Activated CD8-positive, alpha-beta T cell treated with anti-CD3 and anti-CD28 coated beads for 36 hours (primary cell): ENCODE measurements around the gene COG8. TPM values are rescaled to one million over a fixed set of nuclear protein-coding genes. Genes with fewer than 3 reads are reported as not detected.

ENCODE experiments used
- ATAC-seq: fragments of 200-7000 bp; cut with Tn5 transposase; one replicate; pipeline ENCODE4 v1.10.0; 2021; ENCODE audit warnings: mild to moderate bottlenecking, moderate library complexity
- CTCF ChIA-PET: fragments of 350-600 bp; sonication (Branson Sonifier 250); formaldehyde crosslinking; loops from one replicate; lab custom pipeline; 2021; ENCODE audit warnings: antibody characterized with exemption; lab: Charles Lee
- POLR2A ChIA-PET: fragments of 350-600 bp; sonication (Branson Sonifier 250); formaldehyde crosslinking; loops from one replicate; lab custom pipeline; 2021; ENCODE audit warnings: antibody characterized with exemption; lab: Charles Lee
- DNase-seq: peaks from one replicate; pipeline ENCODE4 v3.0.0-alpha.2; 2020
- H3K27ac Mint-ChIP-seq: one replicate; pipeline ENCODE4 v1.8.0; 2021; ENCODE audit warnings: mild to moderate bottlenecking, mixed read lengths
- H3K27me3 Mint-ChIP-seq: one replicate; pipeline ENCODE4 v1.8.0; 2021; ENCODE audit warnings: mixed read lengths
- H3K36me3 Mint-ChIP-seq: one replicate; pipeline ENCODE4 v1.8.0; 2021; ENCODE audit warnings: low read depth, mixed read lengths
- H3K4me1 Mint-ChIP-seq: one replicate; pipeline ENCODE4 v1.8.0; 2021; ENCODE audit warnings: low read depth, mixed read lengths
- H3K4me3 Mint-ChIP-seq: one replicate; pipeline ENCODE4 v1.8.0; 2021; ENCODE audit warnings: mild to moderate bottlenecking, moderate library complexity, mixed read lengths
- H3K9me3 Mint-ChIP-seq: one replicate; pipeline ENCODE4 v1.8.0; 2021; ENCODE audit warnings: mixed read lengths
- intact Hi-C: fragments of 100-400 bp; cut with micrococcal nuclease; formaldehyde crosslinking; loops from one replicate; pipeline ENCODE4 v1.10.0; 2022
- total RNA-seq, 2 experiments: library from RNA; stranded (reverse); gene quantifications; one replicate each; pipeline ENCODE4 v1.2.3, GENCODE V29; 2021
- TF ChIP-seq, protein P1 (sequence below): fragments of 200-600 bp; IDR thresholded peaks from one replicate; pipeline ENCODE4 v1.8.0; 2022; ENCODE audit warnings: antibody characterized with exemption, mild to moderate bottlenecking

The COG8 gene
- total RNA-seq, 2 experiments from 2014 or later = 26.0 to 27.4 TPM

DNA sequence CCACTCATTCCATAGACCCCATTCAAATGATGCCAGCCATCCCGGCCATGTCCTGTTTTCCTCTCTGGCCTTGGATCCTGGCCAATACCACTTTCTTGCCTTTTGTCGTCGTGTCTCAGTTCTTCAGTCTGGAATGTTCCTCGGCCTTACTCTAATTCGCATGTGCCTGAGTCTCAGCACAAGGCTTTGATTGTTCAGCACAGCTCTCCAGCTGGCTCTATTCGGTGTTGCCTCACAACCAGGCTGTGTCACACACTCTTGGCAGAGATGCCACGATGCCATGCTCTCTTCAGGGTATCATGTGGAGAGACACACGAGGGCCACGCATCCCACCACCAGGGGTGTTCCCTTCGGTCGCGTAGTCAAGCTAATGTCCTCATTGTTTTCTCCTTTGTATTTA lies 30.0 kb downstream of the COG8 start:
- CTCF ChIA-PET = interaction anchor here (0.9 kb wide), 1 partner anchor 23 kb away, joined by 3 read pairs; no protein-coding TSS in a partner anchor
- intact Hi-C loops = no loop called here
- DNase-seq (no peak), ATAC-seq (no peak)
- TF ChIP-seq, protein P1, sequence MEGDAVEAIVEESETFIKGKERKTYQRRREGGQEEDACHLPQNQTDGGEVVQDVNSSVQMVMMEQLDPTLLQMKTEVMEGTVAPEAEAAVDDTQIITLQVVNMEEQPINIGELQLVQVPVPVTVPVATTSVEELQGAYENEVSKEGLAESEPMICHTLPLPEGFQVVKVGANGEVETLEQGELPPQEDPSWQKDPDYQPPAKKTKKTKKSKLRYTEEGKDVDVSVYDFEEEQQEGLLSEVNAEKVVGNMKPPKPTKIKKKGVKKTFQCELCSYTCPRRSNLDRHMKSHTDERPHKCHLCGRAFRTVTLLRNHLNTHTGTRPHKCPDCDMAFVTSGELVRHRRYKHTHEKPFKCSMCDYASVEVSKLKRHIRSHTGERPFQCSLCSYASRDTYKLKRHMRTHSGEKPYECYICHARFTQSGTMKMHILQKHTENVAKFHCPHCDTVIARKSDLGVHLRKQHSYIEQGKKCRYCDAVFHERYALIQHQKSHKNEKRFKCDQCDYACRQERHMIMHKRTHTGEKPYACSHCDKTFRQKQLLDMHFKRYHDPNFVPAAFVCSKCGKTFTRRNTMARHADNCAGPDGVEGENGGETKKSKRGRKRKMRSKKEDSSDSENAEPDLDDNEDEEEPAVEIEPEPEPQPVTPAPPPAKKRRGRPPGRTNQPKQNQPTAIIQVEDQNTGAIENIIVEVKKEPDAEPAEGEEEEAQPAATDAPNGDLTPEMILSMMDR = no peak
- Mint-ChIP-seq H3K4me3 (no peak overlapping the region), H3K27me3 (no peaks in the 10 kb centered on the region), H3K36me3 (peaks cover 8% of the 10 kb centered on the region), H3K27ac (no peak overlapping the region), H3K9me3 (no peaks in the 10 kb centered on the region), H3K4me1 (peaks cover 24% of the 10 kb centered on the region)
- POLR2A ChIA-PET = no interaction called here

DNA sequence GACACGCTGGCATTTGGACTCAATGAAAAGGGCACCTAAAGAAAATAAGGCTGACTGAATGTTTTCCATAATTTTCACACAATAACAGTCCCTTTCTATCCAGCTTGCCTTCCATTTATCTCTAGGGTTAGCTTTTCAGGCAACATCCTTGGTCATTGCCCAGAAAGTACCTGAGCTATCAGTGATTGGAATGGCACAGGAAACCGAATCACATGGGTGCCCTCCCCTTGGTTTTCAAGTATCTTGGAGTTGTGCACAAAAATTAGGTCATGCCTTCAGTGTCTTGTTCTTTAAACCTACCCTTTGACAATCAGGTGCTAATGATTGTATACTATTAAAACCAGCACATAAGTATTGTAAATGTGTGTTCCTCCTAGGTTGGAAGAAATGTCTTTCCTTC lies 31.5 kb downstream of the COG8 start:
- peaks cover 12% of the 10 kb centered on the region for H3K4me1 Mint-ChIP-seq
- H3K4me3 Mint-ChIP-seq = no peak overlapping the region
- ATAC-seq (no peak), DNase-seq (no peak)
- no peak overlapping the region for H3K27ac Mint-ChIP-seq
- no peaks in the 10 kb centered on the region for H3K27me3 Mint-ChIP-seq
- CTCF ChIA-PET = no interaction called here
- intact Hi-C loops = no loop called here
- TF ChIP-seq, protein P1 = no peak
- H3K9me3 Mint-ChIP-seq = no peaks in the 10 kb centered on the region
- peaks cover 6% of the 10 kb centered on the region for H3K36me3 Mint-ChIP-seq
- POLR2A ChIA-PET = no interaction called here

DNA sequence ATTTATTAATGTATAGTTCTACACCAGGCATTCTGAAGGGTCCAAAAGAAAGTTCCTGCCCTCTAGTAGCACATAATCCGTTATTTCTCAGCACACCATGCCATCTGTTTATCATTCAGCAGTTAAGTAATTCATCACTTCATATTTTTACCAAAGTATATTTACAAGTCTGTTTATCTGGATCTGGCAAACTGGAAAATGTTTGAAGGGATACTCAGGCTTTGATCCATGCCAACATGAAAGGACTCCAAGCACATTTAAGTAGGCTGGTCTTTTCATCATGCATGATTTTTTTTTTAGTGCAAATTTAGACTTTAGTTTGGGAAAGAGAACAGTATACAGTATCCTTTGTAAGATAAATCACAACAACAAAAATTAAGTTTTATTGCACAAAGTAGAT lies 32.3 kb downstream of the COG8 start:
- no peaks in the 10 kb centered on the region for H3K27me3 Mint-ChIP-seq
- peaks cover 5% of the 10 kb centered on the region for H3K36me3 Mint-ChIP-seq
- H3K4me1 Mint-ChIP-seq = peaks cover 9% of the 10 kb centered on the region
- no peaks in the 10 kb centered on the region for H3K9me3 Mint-ChIP-seq
- ChIA-PET POLR2A (interaction anchor here (1.2 kb wide), 1 partner anchor 174 kb away, joined by 3 read pairs; no protein-coding TSS in a partner anchor), CTCF (no interaction called here)
- H3K27ac Mint-ChIP-seq = no peak overlapping the region
- ATAC-seq = no peak
- TF ChIP-seq, protein P1 = no peak
- no peak overlapping the region for H3K4me3 Mint-ChIP-seq
- no peak for DNase-seq
- intact Hi-C loops = no loop called here

DNA sequence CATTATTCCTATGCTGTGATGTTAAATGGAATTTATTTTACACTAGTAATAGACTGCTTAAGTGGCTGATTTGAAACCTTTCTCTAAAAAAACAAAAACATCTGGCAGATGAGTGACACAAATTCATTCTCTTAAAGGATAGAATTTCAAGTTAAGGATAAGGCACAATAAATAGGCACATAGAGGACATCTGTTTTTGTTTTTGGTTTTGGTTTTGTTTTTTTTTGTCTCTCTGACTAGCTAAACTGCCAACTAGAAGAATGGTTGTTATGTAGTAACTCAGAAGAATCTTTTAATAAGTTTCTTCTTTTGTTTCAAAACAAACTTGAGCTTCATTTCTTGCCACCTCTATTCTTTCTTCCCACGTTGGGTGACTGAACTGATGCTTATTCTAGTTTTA lies 33.3 kb downstream of the COG8 start:
- peaks cover 2% of the 10 kb centered on the region for H3K36me3 Mint-ChIP-seq
- CTCF ChIA-PET = interaction anchor here (1.5 kb wide), 1 partner anchor 156 kb away, joined by 5 read pairs; no protein-coding TSS in a partner anchor

DNA sequence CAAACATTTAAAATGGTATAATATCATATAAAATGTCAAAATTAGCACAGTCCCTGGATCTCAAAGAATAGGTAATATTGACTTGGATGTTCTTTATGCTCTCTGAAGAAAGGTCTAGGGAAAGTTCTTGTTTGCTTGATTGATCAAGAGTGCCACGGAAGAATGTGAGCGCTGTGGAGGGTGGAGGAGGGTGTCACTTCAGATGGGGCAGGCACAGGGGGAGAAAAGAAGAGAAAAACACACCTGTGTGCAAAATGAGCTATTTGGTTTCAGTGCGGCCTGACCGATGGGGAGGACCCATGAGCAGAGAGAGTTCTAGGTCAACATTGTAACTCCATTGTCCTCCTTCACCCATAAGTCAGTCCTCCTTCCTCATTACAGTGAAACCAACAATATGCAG lies 37.1 kb downstream of the COG8 start:
- DNase-seq = no peak
- CTCF ChIA-PET = interaction anchor here (1.0 to 1.1 kb wide), 3 partner anchors 12 to 17 kb away, joined by 3 read pairs; no protein-coding TSS in a partner anchor
- POLR2A ChIA-PET = no interaction called here
- H3K9me3 Mint-ChIP-seq = no peaks in the 10 kb centered on the region
- H3K27me3 Mint-ChIP-seq = no peaks in the 10 kb centered on the region
- H3K36me3 Mint-ChIP-seq = peaks cover 2% of the 10 kb centered on the region
- TF ChIP-seq, protein P1 = no peak
- no peak overlapping the region for H3K4me3 Mint-ChIP-seq
- no peaks in the 10 kb centered on the region for H3K4me1 Mint-ChIP-seq
- ATAC-seq = no peak
- intact Hi-C loops = no loop called here
- H3K27ac Mint-ChIP-seq = no peak overlapping the region

More for the DNA sequence above, 33.3 kb downstream of the COG8 start:
- H3K4me1 Mint-ChIP-seq = peaks cover 7% of the 10 kb centered on the region
- H3K9me3 Mint-ChIP-seq = no peaks in the 10 kb centered on the region
- no peak overlapping the region for H3K27ac Mint-ChIP-seq
- TF ChIP-seq, protein P1 = no peak
- intact Hi-C loops = no loop called here
- POLR2A ChIA-PET = interaction anchor here (1.2 kb wide), 1 partner anchor 173 kb away, joined by 3 read pairs; no protein-coding TSS in a partner anchor
- no peaks in the 10 kb centered on the region for H3K27me3 Mint-ChIP-seq
- no peak overlapping the region for H3K4me3 Mint-ChIP-seq
- ATAC-seq (no peak), DNase-seq (no peak)
